Amygdala (tissue), 56 donors: Measurements from ENCODE around the gene VPS36.
"Not testable (repeated sequence)": the region's sequence is repeated elsewhere in the genome, so short reads cannot be mapped to it uniquely, and the experiment has no call there.

Experiments
- DNase-seq, 56 donors: peaks; one replicate each; lab custom pipeline; 2025; lab: John Stamatoyannopoulos, UW

The VPS36 gene, protein sequence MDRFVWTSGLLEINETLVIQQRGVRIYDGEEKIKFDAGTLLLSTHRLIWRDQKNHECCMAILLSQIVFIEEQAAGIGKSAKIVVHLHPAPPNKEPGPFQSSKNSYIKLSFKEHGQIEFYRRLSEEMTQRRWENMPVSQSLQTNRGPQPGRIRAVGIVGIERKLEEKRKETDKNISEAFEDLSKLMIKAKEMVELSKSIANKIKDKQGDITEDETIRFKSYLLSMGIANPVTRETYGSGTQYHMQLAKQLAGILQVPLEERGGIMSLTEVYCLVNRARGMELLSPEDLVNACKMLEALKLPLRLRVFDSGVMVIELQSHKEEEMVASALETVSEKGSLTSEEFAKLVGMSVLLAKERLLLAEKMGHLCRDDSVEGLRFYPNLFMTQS

GRCh38 chr13:52450012-52450792 is at the start of gene VPS36:
Gene VPS36 (minus strand): TSS chr13:52450634. CDS start chr13:52450594, 40 bp downstream.
- DNase-seq = peak; percentile 57 to 99 (median 86)

DNA sequence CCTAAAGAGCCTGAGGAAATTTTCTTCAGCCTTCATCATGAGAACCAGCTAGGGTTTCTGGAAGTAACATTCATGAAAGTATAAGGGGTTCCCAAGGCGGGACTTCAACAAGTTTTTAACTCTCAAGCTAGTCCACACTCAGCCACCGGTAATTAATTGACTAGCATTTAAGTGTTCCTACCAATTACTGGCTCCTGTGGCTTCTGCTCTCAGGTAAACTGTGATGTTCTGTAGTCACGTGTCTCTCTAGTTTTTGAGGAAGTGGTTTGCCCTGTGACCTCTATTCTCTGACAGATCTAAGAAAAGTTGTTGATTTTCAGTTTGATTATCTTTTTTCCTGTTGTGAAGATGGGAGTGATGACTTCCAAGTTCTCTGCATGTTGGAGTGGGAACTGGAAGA is 47.5 kb upstream of the VPS36 start:
- not testable (repeated sequence) for DNase-seq

GRCh38 chr13:52494241-52494640 is 43.8 kb upstream of the VPS36 start:
- not testable (repeated sequence) for DNase-seq

DNA sequence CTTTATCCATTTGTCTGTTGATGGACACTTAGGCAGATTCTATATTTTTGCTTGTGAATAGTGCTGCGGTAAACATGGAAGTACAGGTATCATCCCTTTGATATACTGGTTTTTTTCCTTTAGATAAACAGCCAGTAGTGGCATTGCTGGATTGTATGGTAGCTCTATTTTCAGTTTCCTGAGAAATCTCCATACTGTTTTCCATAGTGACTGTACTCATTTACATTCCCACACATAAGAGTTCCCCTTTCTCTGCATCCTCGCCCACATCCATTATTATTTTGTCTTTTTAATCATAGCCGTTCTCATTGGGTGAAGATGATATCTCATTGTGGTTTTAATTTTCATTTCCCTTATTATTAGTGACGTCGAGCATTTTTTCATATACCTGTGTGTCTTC is 40.6 kb upstream of the VPS36 start:
- DNase-seq = not testable (repeated sequence)

DNA sequence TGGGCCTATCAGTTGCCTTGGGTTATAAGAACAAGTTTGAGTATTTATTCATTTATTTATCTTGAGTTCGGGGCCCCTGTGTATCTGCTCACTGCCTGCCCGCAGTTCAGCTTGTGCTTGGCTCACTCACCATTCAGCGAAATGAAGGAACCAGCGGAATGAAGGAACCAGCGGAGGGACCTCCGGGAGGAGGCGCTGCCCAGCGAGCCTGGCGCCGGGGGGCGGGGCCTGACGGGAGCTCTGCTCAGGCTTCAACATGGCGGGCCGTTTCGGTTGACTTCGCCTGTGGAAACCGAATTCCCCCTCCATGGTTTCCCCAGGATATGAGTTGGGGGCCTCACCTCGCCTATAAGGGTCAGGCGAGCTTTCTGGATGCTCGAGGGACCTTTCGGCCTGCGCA is 38.3 kb upstream of the VPS36 start:
- DNase-seq = not testable (repeated sequence)

- DNase-seq = not testable (repeated sequence)
Measured at GRCh38 chr13:52487078-52487477, 36.6 kb upstream of the VPS36 start.

- not testable (repeated sequence) for DNase-seq
Measured at GRCh38 chr13:52480677-52481428, 30.4 kb upstream of the VPS36 start.

DNA sequence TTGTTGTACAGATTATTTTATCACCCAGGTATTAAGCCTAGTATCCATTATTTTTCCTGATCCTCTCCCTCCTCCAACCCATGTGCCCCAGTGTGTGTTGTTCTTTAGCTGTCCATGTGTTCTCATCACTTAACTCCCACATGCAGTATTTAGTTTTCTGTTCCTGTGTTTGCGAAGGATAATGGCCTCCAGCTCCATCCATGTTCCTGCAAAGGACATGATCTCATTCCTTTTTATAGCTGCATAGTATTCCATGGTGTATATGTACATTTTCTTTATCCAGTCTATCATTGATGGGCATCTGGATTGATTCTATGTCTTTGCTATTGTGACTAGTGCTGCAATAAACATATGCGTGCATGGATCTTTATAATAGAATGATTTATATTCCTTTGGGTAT is 18.1 kb upstream of the VPS36 start:
- not testable (repeated sequence) for DNase-seq

- no peak for DNase-seq
Measured at GRCh38 chr13:52463526-52463925, 13.1 kb upstream of the VPS36 start.

DNA sequence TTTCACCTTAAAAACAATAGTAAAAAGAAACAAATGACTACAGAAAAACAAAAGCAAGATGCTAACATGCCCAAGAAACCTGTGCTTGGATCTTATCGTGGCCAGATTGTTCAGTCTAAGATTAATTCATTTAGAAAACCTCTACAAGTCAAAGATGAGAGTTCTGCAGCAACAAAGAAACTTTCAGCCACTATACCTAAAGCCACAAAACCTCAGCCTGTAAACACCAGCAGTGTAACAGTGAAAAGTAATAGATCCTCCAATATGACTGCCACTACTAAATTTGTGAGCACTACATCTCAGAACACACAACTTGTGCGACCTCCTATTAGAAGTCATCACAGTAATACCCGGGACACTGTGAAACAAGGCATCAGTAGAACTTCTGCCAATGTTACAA is 10.8 kb upstream of the VPS36 start:
- no peak for DNase-seq

GRCh38 chr13:52459668-52460067 is 9.2 kb upstream of the VPS36 start:
- no peak for DNase-seq

GRCh38 chr13:52455677-52456041 is 5.2 kb upstream of the VPS36 start:
- DNase-seq = peak in 49 of 56 donors; percentile 10 to 81 (median 49)

GRCh38 chr13:52454820-52455676 is 4.6 kb upstream of the VPS36 start, which contains the start of gene CKAP2:
Gene CKAP2 (plus strand): TSS chr13:52455478. CDS start chr13:52455557, 79 bp downstream.
- peak; percentile 27 to 93 (median 84) for DNase-seq

- DNase-seq = peak in 4 of 56 donors; percentile 1 to 15 (median 8)
Measured at GRCh38 chr13:52454459-52454819, 4.0 kb upstream of the VPS36 start.

DNA sequence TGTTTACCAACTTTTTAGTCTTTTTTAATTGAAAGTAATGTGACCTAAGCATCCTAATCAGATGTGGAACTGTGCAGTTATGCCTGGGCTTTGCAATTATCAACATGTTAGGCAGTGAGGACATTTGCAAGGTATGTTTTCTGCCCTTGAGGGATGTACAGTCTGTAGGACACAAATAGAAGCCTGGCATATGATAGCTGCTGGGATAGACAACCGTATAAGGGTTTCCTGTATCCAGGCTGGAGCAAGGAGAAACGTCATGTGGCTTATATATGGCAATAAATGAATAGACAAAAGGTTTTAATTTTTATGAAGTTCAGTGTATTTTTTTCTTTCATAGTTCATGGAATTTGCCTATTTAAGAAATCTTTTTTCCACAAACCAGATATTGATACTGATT is 2.0 kb upstream of the VPS36 start:
- DNase-seq = no peak

DNA sequence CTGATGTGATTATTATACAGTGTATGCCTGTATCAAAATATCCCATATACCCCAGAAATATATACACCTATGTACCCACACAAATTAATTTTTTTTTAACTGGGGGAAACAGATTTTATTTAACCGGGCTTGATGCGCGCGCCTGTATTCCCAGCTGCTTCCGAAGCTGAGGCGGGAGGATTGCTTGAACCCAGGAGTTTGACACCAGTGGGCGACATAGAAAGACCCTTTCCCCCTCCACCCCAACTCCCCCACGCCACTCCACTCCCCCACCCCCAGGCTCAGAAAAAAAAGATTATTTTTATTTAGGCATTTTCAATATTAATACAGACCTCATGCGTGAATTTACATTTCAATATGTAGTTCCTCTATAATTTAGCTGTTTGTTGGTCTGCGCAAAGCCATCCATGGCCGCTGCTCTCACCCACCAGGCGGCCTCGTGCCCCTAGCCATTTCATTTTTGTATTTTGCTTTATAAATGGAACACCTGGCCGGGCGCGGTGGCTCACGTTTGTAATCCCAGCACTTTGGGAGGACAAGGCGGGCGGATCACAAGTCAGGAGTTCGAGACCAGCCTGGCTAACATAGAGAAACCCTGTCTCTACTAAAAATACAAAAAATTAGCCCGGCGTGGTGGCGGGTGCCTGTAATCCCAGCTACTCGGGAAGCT is 836 bp upstream of the VPS36 start:
- DNase-seq = no peak

DNA sequence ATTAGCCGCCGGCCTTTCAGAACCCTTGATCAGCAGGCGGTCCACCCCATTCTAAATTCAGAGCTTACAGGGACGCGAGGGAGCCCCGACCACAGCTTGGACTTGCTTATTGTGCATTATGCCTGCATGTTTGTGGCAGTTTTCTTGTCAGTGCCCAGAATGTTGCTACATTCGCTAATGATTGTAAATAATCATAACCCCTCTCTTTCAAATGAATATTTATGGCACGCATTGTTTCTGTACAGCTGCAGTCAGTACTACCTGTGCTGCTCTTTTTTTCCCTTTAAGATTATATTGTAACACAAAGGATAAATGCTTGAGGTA is 321 bp upstream of the VPS36 start:
- no peak for DNase-seq

GRCh38 chr13:52449331-52450011 is 963 bp downstream of the VPS36 start:
- no peak for DNase-seq
